Neuronal stem cell (in vitro differentiated cells): ENCODE measurements around the gene CIITA.
A peak's percentile ranks its signal among the peaks of the same experiment; 100 is the strongest.

Experiments used
- DNase-seq: peaks from one replicate; pipeline ENCODE4 v3.0.0-alpha.2; 2013; ENCODE audit warnings: low spot score
- H2AFZ ChIP-seq: one replicate; pipeline ENCODE4 v1.6.1; 2013; ENCODE audit warnings: mild to moderate bottlenecking, low read length, inconsistent platforms
- H2AK5ac ChIP-seq: 2 replicates; pipeline ENCODE4 v1.6.1; 2013; ENCODE audit warnings: low read depth, mild to moderate bottlenecking, inconsistent platforms, low read length, moderate library complexity, mixed read lengths
- H2BK120ac ChIP-seq: 2 replicates; pipeline ENCODE4 v1.6.1; 2013; ENCODE audit warnings: low read depth, mild to moderate bottlenecking, inconsistent platforms, low read length, moderate library complexity, mixed read lengths
- H2BK12ac ChIP-seq: one replicate; pipeline ENCODE4 v1.6.1; 2013; ENCODE audit warnings: low read length, inconsistent platforms
- H2BK15ac ChIP-seq: 2 replicates; pipeline ENCODE4 v1.6.1; 2013; ENCODE audit warnings: mild to moderate bottlenecking, low read length, inconsistent platforms, mixed read lengths
- H2BK5ac ChIP-seq: one replicate; pipeline ENCODE4 v1.6.1; 2013; ENCODE audit warnings: inconsistent platforms, mild to moderate bottlenecking, low read length, moderate library complexity
- H3K14ac ChIP-seq: one replicate; pipeline ENCODE4 v1.6.1; 2013; ENCODE audit warnings: low read length, inconsistent platforms
- H3K18ac ChIP-seq: 2 replicates; pipeline ENCODE4 v1.6.1; 2013; ENCODE audit warnings: low read length, inconsistent platforms
- H3K23ac ChIP-seq: 2 replicates; pipeline ENCODE4 v1.6.1; 2013; ENCODE audit warnings: low read depth, mild to moderate bottlenecking, mixed read lengths, low read length, inconsistent platforms; ENCODE audit not compliant: poor library complexity
- H3K27ac ChIP-seq: replicated peaks from 3 replicates; pipeline ENCODE4 v1.5.1; 2013; ENCODE audit warnings: low read length, inconsistent platforms
- H3K27me3 ChIP-seq, 3 experiments: 2 replicates each; pipeline ENCODE4 v1.6.1; 2013; ENCODE audit warnings: low read length in 3 of 3, mild to moderate bottlenecking in 2 of 3, inconsistent platforms in 1 of 3, low read depth in 1 of 3, mixed read lengths in 1 of 3, moderate library complexity in 1 of 3; ENCODE audit not compliant: control insufficient read depth in 3 of 3, insufficient read depth in 3 of 3
- H3K36me3 ChIP-seq, 2 donors: replicated peaks in 1 of 2; 2 replicates each; pipeline ENCODE4 v1.6.1; 2013; ENCODE audit warnings: low read length in 2 of 2; ENCODE audit not compliant: control insufficient read depth in 2 of 2, insufficient read depth in 2 of 2
- H3K4ac ChIP-seq: 2 replicates; pipeline ENCODE4 v1.6.1; 2013; ENCODE audit warnings: inconsistent platforms, mild to moderate bottlenecking, low read length, moderate library complexity
- H3K4me1 ChIP-seq, 2 donors: 1 replicate in 1 of 2; 2 replicates in 1 of 2; pipeline ENCODE4 v1.6.1; 2013; ENCODE audit warnings: low read length in 2 of 2, low read depth in 1 of 2; ENCODE audit not compliant: control insufficient read depth in 2 of 2, insufficient read depth in 1 of 2
- H3K4me2 ChIP-seq: one replicate; pipeline ENCODE4 v1.6.1; 2013; ENCODE audit warnings: mild to moderate bottlenecking, low read length, inconsistent platforms; ENCODE audit not compliant: insufficient read depth, poor library complexity, severe bottlenecking
- H3K4me3 ChIP-seq, 2 donors: 2 replicates each; pipeline ENCODE4 v1.5.1; 2013; ENCODE audit warnings: low read length in 2 of 2, mild to moderate bottlenecking in 2 of 2, inconsistent platforms in 1 of 2, moderate library complexity in 1 of 2
- H3K79me1 ChIP-seq: one replicate; pipeline ENCODE4 v1.6.1; 2013; ENCODE audit warnings: low read depth, mild to moderate bottlenecking, inconsistent platforms, low read length, moderate library complexity
- H3K9ac ChIP-seq: one replicate; pipeline ENCODE4 v1.6.1; 2013; ENCODE audit warnings: mild to moderate bottlenecking, low read depth, low read length, inconsistent platforms; ENCODE audit not compliant: poor library complexity
- H3K9me3 ChIP-seq, 2 donors: replicated peaks in 1 of 2; 2 replicates each; pipeline versions ENCODE3 to v1.6.1; 2013; ENCODE audit warnings: low read length in 2 of 2, mild to moderate bottlenecking in 2 of 2, inconsistent platforms in 1 of 2, low read depth in 1 of 2, mixed read lengths in 1 of 2, moderate library complexity in 1 of 2; ENCODE audit not compliant: control insufficient read depth in 2 of 2, insufficient read depth in 1 of 2
- H4K8ac ChIP-seq: one replicate; pipeline ENCODE4 v1.6.1; 2013; ENCODE audit warnings: low read depth, mild to moderate bottlenecking, inconsistent platforms, low read length, moderate library complexity
- H4K91ac ChIP-seq: one replicate; pipeline ENCODE4 v1.6.1; 2013; ENCODE audit warnings: low read length, low read depth, mild to moderate bottlenecking, inconsistent platforms; ENCODE audit not compliant: poor library complexity
- WGBS, 2 donors: extraction: QIAGEN DNeasy Blood & Tissue Kit; methylation state at CpG; one replicate each; pipeline ENCODE4 v1.1.7; 2013; ENCODE audit warnings: missing lambda C conversion rate in 2 of 2, mixed read lengths in 1 of 2; ENCODE audit not compliant: insufficient read length in 2 of 2, insufficient replicate concordance in 1 of 2; ENCODE audit errors: extremely low coverage in 2 of 2; 5-methylcytosine and 5-hydroxymethylcytosine counted together

The CIITA gene

DNA sequence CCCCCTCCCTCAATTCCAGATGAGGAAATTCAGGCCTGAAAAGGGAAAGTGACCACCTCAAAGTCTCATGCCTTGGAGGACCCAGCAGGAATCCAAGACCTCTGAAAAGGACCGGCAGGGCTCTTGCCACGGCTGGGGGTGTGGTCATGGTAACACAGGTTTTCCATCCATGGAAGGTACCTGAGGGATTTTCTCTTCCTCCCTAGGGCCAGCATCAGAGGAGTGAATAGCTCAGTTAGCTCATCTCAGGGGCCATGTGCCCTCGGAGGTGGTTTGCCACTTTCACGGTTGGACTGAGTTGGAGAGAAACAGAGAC, 1.3 kb downstream of the CIITA start:
- no peak overlapping the region for H3K27ac ChIP-seq
- no peak overlapping the region for H2BK15ac ChIP-seq
- no peaks in the 10 kb centered on the region for H3K4me1 ChIP-seq
- H2AFZ ChIP-seq = no peak overlapping the region
- no peak overlapping the region for H4K8ac ChIP-seq
- H2BK12ac ChIP-seq = no peak overlapping the region
- H3K4ac ChIP-seq = no peak overlapping the region
- no peak overlapping the region for H3K14ac ChIP-seq
- H2BK5ac ChIP-seq = no peak overlapping the region
- H3K36me3 ChIP-seq = no peaks in the 10 kb centered on the region
- H2BK120ac ChIP-seq = no peak overlapping the region
- H3K18ac ChIP-seq = peak overlapping the region; percentile 50
- no peaks in the 10 kb centered on the region for H3K79me1 ChIP-seq
- H3K4me2 ChIP-seq = no peak overlapping the region
- no peak overlapping the region for H3K23ac ChIP-seq
- no peak overlapping the region for H3K9ac ChIP-seq
- H2AK5ac ChIP-seq = no peak overlapping the region
- no CpG with 5 or more reads among the region's 4 CpGs for whole genome bisulfite sequencing, 2 donors
- DNase-seq = no peak
- H4K91ac ChIP-seq = no peak overlapping the region
- H3K9me3 ChIP-seq = no peaks in the 10 kb centered on the region
- no peak overlapping the region for H3K4me3 ChIP-seq
- H3K27me3 ChIP-seq = peaks cover 0 to 52% (median 27%) of the 10 kb centered on the region in 3 experiments

DNA sequence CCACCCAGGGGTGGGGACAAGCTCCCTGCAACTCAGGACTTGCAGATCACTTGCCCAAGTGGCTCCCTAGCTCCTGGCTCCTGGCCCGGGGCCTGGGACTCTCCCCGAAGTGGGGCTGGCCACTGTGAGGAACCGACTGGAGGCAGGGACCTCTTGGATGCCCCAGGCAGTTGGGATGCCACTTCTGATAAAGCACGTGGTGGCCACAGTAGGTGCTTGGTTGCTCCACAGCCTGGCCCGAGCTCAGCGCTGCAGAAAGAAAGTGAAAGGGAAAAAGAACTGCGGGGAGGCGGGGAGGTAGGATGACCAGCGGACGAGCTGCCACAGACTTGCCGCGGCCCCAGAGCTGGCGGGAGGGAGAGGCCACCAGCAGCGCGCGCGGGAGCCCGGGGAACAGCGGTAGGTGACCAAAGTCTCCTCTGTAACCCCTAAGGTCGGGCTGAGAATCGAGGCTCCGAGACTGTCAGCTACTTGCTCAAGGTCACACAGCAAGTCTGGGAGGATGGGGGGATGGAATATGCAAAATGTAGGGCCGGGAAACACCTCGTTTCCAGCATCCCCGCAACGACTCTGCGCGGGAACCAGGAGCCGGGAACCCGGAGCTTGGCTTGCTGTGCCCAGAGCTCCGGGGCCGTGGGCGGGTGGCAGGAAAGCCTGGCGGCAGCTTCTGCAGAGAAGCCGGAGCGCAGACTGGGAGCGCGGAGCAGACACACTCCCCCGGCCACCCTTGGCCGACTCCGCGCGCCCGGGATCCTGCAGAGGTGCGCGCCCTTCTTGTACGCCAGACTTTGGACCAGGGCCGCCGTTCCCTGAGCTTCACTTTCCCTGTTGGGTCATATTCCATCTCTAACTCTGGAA, 1.9 kb downstream of the CIITA start:
- H3K4me3 ChIP-seq = no peak overlapping the region

DNA sequence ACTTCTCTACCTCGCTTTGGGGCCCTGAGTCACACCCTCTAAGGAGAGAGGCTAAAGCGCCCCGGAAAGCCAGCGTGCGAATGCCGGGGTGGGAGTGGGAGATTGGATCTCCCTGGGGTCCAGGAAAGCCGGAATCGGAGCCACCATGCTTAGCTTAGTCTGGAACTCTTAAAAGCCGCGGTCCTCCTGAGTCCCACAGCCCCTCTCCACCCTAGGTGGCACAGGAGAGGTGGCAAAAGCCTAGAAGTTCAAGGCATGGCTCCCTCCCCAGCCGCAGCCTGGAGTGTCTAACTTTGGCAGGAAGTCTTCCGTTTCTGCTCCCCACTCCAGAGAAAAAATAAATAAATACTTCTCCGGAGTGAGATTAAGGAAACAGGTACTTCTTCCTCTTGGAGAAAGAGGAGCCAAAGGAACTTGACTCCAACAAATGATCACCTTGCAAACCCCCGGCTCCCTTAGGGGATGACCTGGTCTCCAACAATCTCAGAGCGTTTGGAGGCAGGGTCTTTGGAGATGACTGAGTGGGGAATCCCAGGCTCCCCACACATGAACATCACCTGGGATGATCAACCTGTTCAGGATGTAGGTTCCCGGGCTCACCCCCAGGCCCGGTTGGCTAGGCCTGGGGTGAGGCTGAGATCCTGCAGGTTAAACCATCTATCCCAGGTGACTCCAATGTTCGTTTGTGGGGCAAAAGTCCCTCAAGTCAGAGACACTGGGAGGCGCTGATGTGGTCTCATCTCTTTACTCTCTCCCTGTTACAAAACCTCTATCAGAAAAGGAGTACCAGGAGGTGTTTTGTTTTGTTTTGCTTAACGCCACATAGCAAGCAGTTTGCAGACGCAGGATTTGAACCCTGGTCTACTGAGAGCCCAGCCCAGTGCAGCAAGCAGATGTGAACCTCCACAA, 2.9 kb downstream of the CIITA start:
- no peak overlapping the region for H3K4ac ChIP-seq
- no peak overlapping the region for H4K91ac ChIP-seq
- H3K27me3 ChIP-seq = peaks cover 0 to 52% (median 27%) of the 10 kb centered on the region in 3 experiments
- no peak overlapping the region for H3K18ac ChIP-seq
- no peaks in the 10 kb centered on the region for H3K79me1 ChIP-seq
- H2BK12ac ChIP-seq = no peak overlapping the region
- H3K9me3 ChIP-seq = no peaks in the 10 kb centered on the region
- H2AK5ac ChIP-seq = no peak overlapping the region
- no peak overlapping the region for H3K23ac ChIP-seq
- no peaks in the 10 kb centered on the region for H3K4me1 ChIP-seq
- no peak overlapping the region for H3K27ac ChIP-seq
- no peak overlapping the region for H3K14ac ChIP-seq
- no peak overlapping the region for H4K8ac ChIP-seq
- no peak overlapping the region for H2BK120ac ChIP-seq
- DNase-seq = no peak
- no peak overlapping the region for H3K9ac ChIP-seq
- H3K4me3 ChIP-seq = no peak overlapping the region
- no peak overlapping the region for H2AFZ ChIP-seq
- H2BK15ac ChIP-seq = no peak overlapping the region
- no peaks in the 10 kb centered on the region for H3K36me3 ChIP-seq
- no peak overlapping the region for H2BK5ac ChIP-seq
- no peak overlapping the region for H3K4me2 ChIP-seq
- no CpG with 5 or more reads among the region's 21 CpGs for WGBS, 2 donors

More for the DNA sequence above, 1.9 kb downstream of the CIITA start:
- H2BK15ac ChIP-seq = no peak overlapping the region
- H2BK5ac ChIP-seq = no peak overlapping the region
- H3K4me1 ChIP-seq = no peaks in the 10 kb centered on the region
- peak overlapping the region; percentile 50 for H3K18ac ChIP-seq
- no CpG with 5 or more reads among the region's 49 CpGs for WGBS, 2 donors
- H3K9ac ChIP-seq = no peak overlapping the region
- no peak overlapping the region for H4K91ac ChIP-seq
- no peak overlapping the region for H3K4ac ChIP-seq
- no peak overlapping the region for H4K8ac ChIP-seq
- no peaks in the 10 kb centered on the region for H3K9me3 ChIP-seq
- peak overlapping the region; percentile 33 for H2AK5ac ChIP-seq
- no peak overlapping the region for H2BK12ac ChIP-seq
- no peak overlapping the region for H3K4me2 ChIP-seq
- H2BK120ac ChIP-seq = no peak overlapping the region
- no peaks in the 10 kb centered on the region for H3K36me3 ChIP-seq
- DNase-seq = no peak
- H3K27ac ChIP-seq = no peak overlapping the region
- H3K14ac ChIP-seq = peak overlapping the region; percentile 58
- H3K27me3 ChIP-seq = peaks cover 0 to 52% (median 27%) of the 10 kb centered on the region in 3 experiments
- no peak overlapping the region for H2AFZ ChIP-seq
- H3K23ac ChIP-seq = peak overlapping the region; percentile 34
- no peaks in the 10 kb centered on the region for H3K79me1 ChIP-seq
